ENCODE results near the gene KRTAP10-8. TPM values are rescaled to one million over a fixed set of nuclear protein-coding genes. Genes with fewer than 3 reads are reported as not detected.

KRTAP10-8 gene
- total and polyA plus RNA-seq, 7 experiments from 2014 or later: not detected

DNA sequence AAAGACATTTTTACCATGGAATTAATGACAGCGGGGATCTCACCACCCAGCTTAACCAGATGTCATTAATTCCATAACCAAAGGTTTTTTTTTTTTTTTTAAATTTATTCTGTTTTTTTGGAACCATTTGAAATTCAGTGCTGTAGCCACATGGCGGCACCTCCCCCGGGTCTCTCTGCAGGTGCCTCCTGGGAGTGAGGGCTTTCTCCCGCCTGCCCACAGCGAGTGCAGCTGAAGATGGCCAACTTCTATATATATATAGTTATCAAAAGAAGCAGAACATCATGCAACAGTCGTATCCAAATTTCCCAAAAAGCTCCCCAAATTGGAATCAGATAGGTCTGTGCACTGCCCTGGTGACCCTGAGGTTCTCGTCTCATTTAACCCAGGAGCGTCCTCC lies 3.6 kb downstream of the KRTAP10-8 start:
- peak overlapping the region in 4 of 9 donors; percentile 54 to 93 (median 72) for H3K27ac Mint-ChIP-seq
- no peak overlapping the region for H3K27ac ChIP-seq (ENCODE audit: low read depth, low read length)
- peaks cover 5 to 31% (median 23%) of the 10 kb centered on the region in 11 donors for H3K9me3 Mint-ChIP-seq
- H3K9me3 ChIP-seq (ENCODE audit: control insufficient read depth in 2 of 3, low read length in 3 of 3): peaks cover 0 to 7% (median 5%) of the 10 kb centered on the region in 3 experiments
- ATAC-seq (no peak), DNase-seq (no peak)
- peaks cover 7 to 31% (median 16%) of the 10 kb centered on the region in 5 donors for H3K36me3 Mint-ChIP-seq
- no peaks in the 10 kb centered on the region for H3K36me3 ChIP-seq (ENCODE audit: control insufficient read depth in 2 of 3, insufficient read depth in 3 of 3, low read length in 3 of 3)
- H3K4me3 Mint-ChIP-seq: peak overlapping the region in 3 of 10 donors; percentile 27 to 69 (median 35)
- H3K4me3 ChIP-seq (ENCODE audit: low read length): no peak overlapping the region
- ChIA-PET POLR2A (interaction anchor here (1.1 kb wide), 1 partner anchor 98 kb away, joined by 5 read pairs; no protein-coding TSS in a partner anchor), CTCF (interaction anchor here (0.6 to 0.8 kb wide), 3 partner anchors 11 to 178 kb away, joined by 3 read pairs; no protein-coding TSS in a partner anchor)
- H3K4me1 ChIP-seq (ENCODE audit: control insufficient read depth in 2 of 2, insufficient read depth in 2 of 2, low read length in 2 of 2): peaks cover 37 to 45% of the 10 kb centered on the region in 2 donors
- intact Hi-C loops (cut with micrococcal nuclease): loop anchor here in 1 of 2 donors (5.0 kb wide), 2 partner anchors 33 to 97 kb away; partner anchors contain the start of genes KRTAP10-5 and TSPEAR
- peaks cover 20 to 66% (median 55%) of the 10 kb centered on the region in 7 donors for H3K4me1 Mint-ChIP-seq
- no peaks in the 10 kb centered on the region for H3K27me3 Mint-ChIP-seq
- no peaks in the 10 kb centered on the region for H3K27me3 ChIP-seq (ENCODE audit: control insufficient read depth in 2 of 2, insufficient read depth in 2 of 2, low read length in 2 of 2)

DNA sequence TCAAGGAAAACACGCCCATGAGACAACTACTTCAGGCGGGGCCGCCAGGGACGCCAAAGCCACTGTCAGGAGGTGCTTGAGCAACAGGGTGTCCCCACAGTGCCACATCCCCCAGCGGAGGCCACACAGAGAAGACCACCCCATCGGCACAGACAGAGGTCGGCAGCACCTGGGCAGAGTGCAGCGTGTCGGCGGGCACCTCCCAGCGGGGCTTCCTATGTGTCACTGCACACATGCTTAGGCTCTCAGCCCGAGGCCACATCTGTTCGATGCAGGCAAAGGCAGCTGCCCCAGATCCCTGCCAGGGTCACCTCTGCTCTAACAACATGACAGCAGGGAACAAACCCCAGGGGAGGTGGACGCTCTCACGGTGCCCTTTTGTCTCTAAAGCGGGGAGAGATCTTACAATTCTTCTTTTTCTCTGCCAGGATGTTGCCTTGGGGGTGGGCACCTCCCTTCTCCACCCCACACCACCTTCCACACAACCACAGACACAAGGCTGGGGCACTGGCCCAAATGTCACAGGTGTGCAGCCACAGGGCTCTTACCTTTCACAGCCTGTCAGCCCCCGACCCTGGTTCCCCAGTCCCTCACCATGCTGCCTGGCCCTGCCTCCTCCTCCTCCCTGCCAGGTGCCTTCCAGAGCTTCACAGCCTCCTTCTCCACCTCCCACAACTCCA lies 4.2 kb downstream of the KRTAP10-8 start:
- ChIA-PET CTCF (interaction anchor here (0.5 to 0.8 kb wide), 3 partner anchors 10 to 126 kb away, joined by 3 read pairs; no protein-coding TSS in a partner anchor), POLR2A (interaction anchor here (1.2 kb wide), 1 partner anchor 11 kb away, joined by 4 read pairs; no protein-coding TSS in a partner anchor)
- H3K4me1 ChIP-seq (ENCODE audit: control insufficient read depth in 2 of 2, insufficient read depth in 2 of 2, low read length in 2 of 2): peaks cover 37 to 45% of the 10 kb centered on the region in 2 donors
- Mint-ChIP-seq H3K4me1 (peaks cover 20 to 71% (median 60%) of the 10 kb centered on the region in 7 donors), H3K27ac (peak overlapping the region in 8 of 9 donors; percentile 52 to 96 (median 72)), H3K27me3 (no peaks in the 10 kb centered on the region), H3K36me3 (peaks cover 12 to 33% (median 21%) of the 10 kb centered on the region in 5 donors), H3K4me3 (peak overlapping the region in 8 of 10 donors; percentile 19 to 69 (median 29)), H3K9me3 (peaks cover 9 to 31% (median 25%) of the 10 kb centered on the region in 11 donors)
- H3K4me3 ChIP-seq (ENCODE audit: low read length): no peak overlapping the region
- intact Hi-C loops (cut with micrococcal nuclease): loop anchor here in 1 of 2 donors (5.0 kb wide), 2 partner anchors 34 to 96 kb away; partner anchors contain the start of genes KRTAP10-5 and TSPEAR
- peaks cover 0 to 6% (median 5%) of the 10 kb centered on the region in 3 experiments for H3K9me3 ChIP-seq (ENCODE audit: control insufficient read depth in 2 of 3, low read length in 3 of 3)
- no peak overlapping the region for H3K27ac ChIP-seq (ENCODE audit: low read depth, low read length)
- ATAC-seq: no peak
- no peaks in the 10 kb centered on the region for H3K27me3 ChIP-seq (ENCODE audit: control insufficient read depth in 2 of 2, insufficient read depth in 2 of 2, low read length in 2 of 2)
- H3K36me3 ChIP-seq (ENCODE audit: control insufficient read depth in 2 of 3, insufficient read depth in 3 of 3, low read length in 3 of 3): no peaks in the 10 kb centered on the region
- no peak for DNase-seq

DNA sequence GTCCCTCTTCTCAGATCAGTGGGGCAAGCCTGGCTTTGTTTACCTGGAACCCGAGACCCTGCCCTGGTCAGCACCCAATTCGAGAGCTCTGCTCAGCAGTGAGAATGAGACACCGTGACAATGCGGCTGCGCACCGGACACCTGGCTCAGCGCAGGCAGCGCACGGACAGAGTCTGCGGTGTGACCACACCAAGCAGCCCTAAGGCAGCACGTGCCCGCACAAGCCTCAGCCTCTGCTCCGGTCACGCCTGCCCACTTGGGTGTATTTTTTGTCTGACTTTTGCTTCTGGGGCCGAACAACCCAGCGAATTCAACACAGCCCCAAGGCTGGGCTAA lies 4.7 kb downstream of the KRTAP10-8 start:
- POLR2A ChIA-PET: interaction anchor here (1.2 to 2.1 kb wide), 2 partner anchors 11 to 14 kb away, joined by 4 read pairs; no protein-coding TSS in a partner anchor
- intact Hi-C loops (cut with micrococcal nuclease): loop anchor here in 1 of 2 donors (5.0 kb wide), 2 partner anchors 34 to 96 kb away; partner anchors contain the start of genes KRTAP10-5 and TSPEAR
- Mint-ChIP-seq H3K27me3 (no peaks in the 10 kb centered on the region), H3K36me3 (peaks cover 12 to 30% (median 21%) of the 10 kb centered on the region in 5 donors), H3K4me1 (peaks cover 20 to 71% (median 60%) of the 10 kb centered on the region in 7 donors), H3K9me3 (peaks cover 9 to 31% (median 21%) of the 10 kb centered on the region in 11 donors), H3K27ac (peak overlapping the region in 7 of 9 donors; percentile 52 to 96 (median 73)), H3K4me3 (peak overlapping the region in 7 of 10 donors; percentile 19 to 69 (median 29))
- Histone ChIP-seq H3K27me3 (ENCODE audit: control insufficient read depth in 2 of 2, insufficient read depth in 2 of 2, low read length in 2 of 2) (no peaks in the 10 kb centered on the region), H3K9me3 (ENCODE audit: control insufficient read depth in 2 of 3, low read length in 3 of 3) (peaks cover 0 to 5% (median 3%) of the 10 kb centered on the region in 3 experiments), H3K27ac (ENCODE audit: low read depth, low read length) (no peak overlapping the region), H3K4me1 (ENCODE audit: control insufficient read depth in 2 of 2, insufficient read depth in 2 of 2, low read length in 2 of 2) (peaks cover 37 to 45% of the 10 kb centered on the region in 2 donors), H3K4me3 (ENCODE audit: low read length) (no peak overlapping the region), H3K36me3 (ENCODE audit: control insufficient read depth in 2 of 3, insufficient read depth in 3 of 3, low read length in 3 of 3) (no peaks in the 10 kb centered on the region)
- CTCF ChIA-PET: interaction anchor here (0.5 to 0.6 kb wide), 2 partner anchors 106 to 126 kb away, joined by 3 read pairs; no protein-coding TSS in a partner anchor
- ATAC-seq (no peak), DNase-seq (no peak)

DNA sequence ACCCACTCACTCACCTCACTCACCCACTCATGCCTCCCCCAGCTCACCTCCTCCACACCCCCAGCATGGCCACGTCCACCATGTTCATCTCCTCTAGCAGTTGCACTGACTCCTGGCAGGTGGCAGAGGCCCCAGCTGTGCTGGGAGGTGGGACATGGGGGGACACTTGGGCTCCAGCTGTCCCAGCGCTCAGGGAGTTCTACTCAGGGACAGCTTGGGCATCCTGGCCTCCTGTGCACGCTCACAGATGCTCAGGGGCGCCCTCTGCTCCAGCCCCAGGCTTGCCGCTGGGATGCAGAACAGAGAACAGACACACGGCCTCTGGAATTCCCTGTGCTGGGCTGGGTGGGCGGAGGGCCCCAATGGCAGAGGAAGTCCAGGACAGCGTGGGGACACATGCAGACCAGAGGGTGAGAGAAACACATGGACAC lies 5.2 kb downstream of the KRTAP10-8 start:
- no peaks in the 10 kb centered on the region for H3K27me3 ChIP-seq (ENCODE audit: control insufficient read depth in 2 of 2, insufficient read depth in 2 of 2, low read length in 2 of 2)
- H3K27ac ChIP-seq (ENCODE audit: low read depth, low read length): no peak overlapping the region
- POLR2A ChIA-PET: interaction anchor here (1.2 to 2.1 kb wide), 3 partner anchors 10 to 13 kb away, joined by 4 to 5 read pairs (median 4); partner anchors contain the start of gene KRTAP10-9
- H3K27me3 Mint-ChIP-seq: no peaks in the 10 kb centered on the region
- H3K4me1 Mint-ChIP-seq: peaks cover 20 to 71% (median 60%) of the 10 kb centered on the region in 7 donors
- ATAC-seq (no peak), DNase-seq (no peak)
- H3K4me3 ChIP-seq (ENCODE audit: low read length): no peak overlapping the region
- peaks cover 37 to 45% of the 10 kb centered on the region in 2 donors for H3K4me1 ChIP-seq (ENCODE audit: control insufficient read depth in 2 of 2, insufficient read depth in 2 of 2, low read length in 2 of 2)
- intact Hi-C loops (cut with micrococcal nuclease): loop anchor here in 1 of 2 donors (5.0 kb wide), 2 partner anchors 35 to 95 kb away; partner anchors contain the start of genes KRTAP10-5 and TSPEAR
- no peaks in the 10 kb centered on the region for H3K36me3 ChIP-seq (ENCODE audit: control insufficient read depth in 2 of 3, insufficient read depth in 3 of 3, low read length in 3 of 3)
- H3K4me3 Mint-ChIP-seq: peak overlapping the region in 4 of 10 donors; percentile 14 to 86 (median 49)
- peaks cover 12 to 33% (median 21%) of the 10 kb centered on the region in 5 donors for H3K36me3 Mint-ChIP-seq
- H3K9me3 ChIP-seq (ENCODE audit: control insufficient read depth in 2 of 3, low read length in 3 of 3): peaks cover 0 to 5% (median 0%) of the 10 kb centered on the region in 3 experiments
- H3K27ac Mint-ChIP-seq: peak overlapping the region in 7 of 9 donors; percentile 5 to 96 (median 93)
- peaks cover 11 to 36% (median 21%) of the 10 kb centered on the region in 11 donors for H3K9me3 Mint-ChIP-seq
- CTCF ChIA-PET: interaction anchor here (1.0 to 2.5 kb wide), 2 partner anchors 41 to 99 kb away, joined by 4 to 9 read pairs; partner anchors contain the start of gene KRTAP12-3

DNA sequence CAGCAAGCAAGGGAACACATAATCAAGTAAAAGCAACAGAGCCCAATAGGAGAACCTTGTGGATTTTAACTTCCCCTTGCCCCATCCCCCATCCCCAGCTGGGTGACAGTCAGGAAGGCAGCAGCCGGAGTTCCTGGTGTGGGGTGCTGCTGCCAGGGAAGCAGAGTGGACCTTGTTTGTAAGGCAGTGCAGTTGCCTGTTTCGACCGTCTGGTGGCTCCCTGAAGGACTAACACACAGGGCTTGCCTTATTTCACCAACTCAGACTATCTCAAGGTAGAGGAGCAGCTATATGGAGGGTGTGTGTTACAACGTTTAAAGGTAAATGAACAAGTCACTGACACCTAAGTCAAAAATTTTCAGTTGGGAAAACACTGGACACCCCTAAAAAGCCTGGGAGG lies 6.6 kb downstream of the KRTAP10-8 start:
- H3K36me3 Mint-ChIP-seq: peaks cover 14 to 42% (median 34%) of the 10 kb centered on the region in 5 donors
- ATAC-seq (peak; percentile 36), DNase-seq (no peak)
- Histone ChIP-seq H3K9me3 (ENCODE audit: control insufficient read depth in 2 of 3, low read length in 3 of 3) (peaks cover 0 to 7% (median 6%) of the 10 kb centered on the region in 3 experiments), H3K27ac (ENCODE audit: low read depth, low read length) (peak overlapping the region; percentile 59), H3K36me3 (ENCODE audit: control insufficient read depth in 2 of 3, insufficient read depth in 3 of 3, low read length in 3 of 3) (no peaks in the 10 kb centered on the region), H3K4me3 (ENCODE audit: low read length) (peak overlapping the region; percentile 53), H3K27me3 (ENCODE audit: control insufficient read depth in 2 of 2, insufficient read depth in 2 of 2, low read length in 2 of 2) (no peaks in the 10 kb centered on the region), H3K4me1 (ENCODE audit: control insufficient read depth in 2 of 2, insufficient read depth in 2 of 2, low read length in 2 of 2) (peaks cover 37 to 45% of the 10 kb centered on the region in 2 donors)
- H3K4me1 Mint-ChIP-seq: peaks cover 20 to 66% (median 60%) of the 10 kb centered on the region in 7 donors
- ChIA-PET CTCF (interaction anchor here (0.6 to 2.5 kb wide), 5 partner anchors 39 to 182 kb away, joined by 3 to 9 read pairs (median 5); partner anchors contain the start of gene KRTAP12-3), POLR2A (interaction anchor here (0.8 to 2.8 kb wide), 12 partner anchors 8 to 313 kb away, joined by 3 to 23 read pairs (median 4); partner anchors contain the start of genes KRTAP10-12, KRTAP10-9 and KRTAP12-3)
- peak overlapping the region; percentile 47 to 86 (median 70) for H3K4me3 Mint-ChIP-seq
- H3K27ac Mint-ChIP-seq: peak overlapping the region; percentile 83 to 96 (median 93)
- intact Hi-C loops (cut with micrococcal nuclease): loop anchor here in 1 of 2 donors (1.0 to 5.0 kb wide), 3 partner anchors 36 to 124 kb away; partner anchors contain the start of genes KRTAP10-5 and TSPEAR
- H3K27me3 Mint-ChIP-seq: no peaks in the 10 kb centered on the region
- peaks cover 21 to 51% (median 35%) of the 10 kb centered on the region in 11 donors for H3K9me3 Mint-ChIP-seq
